A549 (cell line): Measurements from ENCODE around the gene ACOXL. TPM values are rescaled to one million over a fixed set of nuclear protein-coding genes. Genes with fewer than 3 reads are reported as not detected.

Experiments
- ATAC-seq, 2 experiments: fragments of 200-7000 bp in 1 of 2; fragments of >200 bp in 1 of 2; cut with Nextera tagmentation in 1 of 2; cut with Tn5 transposase in 1 of 2; 3 replicates each; pipeline versions ENCODE4 v1.8.0 to v1.9.1; 2018 to 2020; ENCODE audit warnings: mild to moderate bottlenecking in 1 of 2, moderate library complexity in 1 of 2
- CTCF ChIA-PET: fragments of 300-600 bp; sonication (Branson Sonifier 250); formaldehyde crosslinking; extraction: SDS; loops from one replicate; lab custom pipeline; 2021; ENCODE audit warnings: antibody characterized with exemption, inconsistent platforms; lab: Yijun Ruan, JAX
- POLR2A ChIA-PET: fragments of 350-600 bp; formaldehyde crosslinking; extraction: SDS; loops from one replicate; lab custom pipeline; 2021; ENCODE audit warnings: antibody characterized with exemption, inconsistent platforms; lab: Yijun Ruan, JAX
- DNase-seq, 2 experiments: peaks; one replicate each; pipeline versions ENCODE4 v3.0.0 to v3.0.0-alpha.2; 2011 to 2016; ENCODE audit warnings: low read depth in 1 of 2, low spot score in 1 of 2
- FAIRE-seq: peaks from 2 replicates; lab custom pipeline; 2011; peaks lifted over from hg19 to GRCh38; lab: Jason Lieb, UNC
- H3K27ac ChIP-seq, 2 experiments: fragments of >200 bp; sonication (Bioruptor Twin); formaldehyde crosslinking; 3 replicates each; pipeline ENCODE4 v1.5.1; 2016 to 2017
- H3K4me1 ChIP-seq: fragments of >200 bp; sonication (Bioruptor Twin); formaldehyde crosslinking; 3 replicates; pipeline ENCODE4 v1.6.1; 2016
- H3K4me2 ChIP-seq: fragments of >200 bp; sonication (Bioruptor Twin); formaldehyde crosslinking; 3 replicates; pipeline ENCODE4 v1.6.1; 2016
- H3K4me3 ChIP-seq: fragments of >200 bp; sonication (Bioruptor Twin); formaldehyde crosslinking; 3 replicates; pipeline ENCODE4 v1.5.1; 2016
- H3K9me3 ChIP-seq: fragments of >200 bp; sonication (Bioruptor Twin); formaldehyde crosslinking; 3 replicates; pipeline ENCODE4 v1.6.1; 2016
- BCL3 ChIP-seq: fragments of >200 bp; sonication (Bioruptor Twin); formaldehyde crosslinking; IDR thresholded peaks from 3 replicates; pipeline ENCODE4 v1.6.1; 2016
- CBX8 ChIP-seq: fragments of 200-600 bp; sonication (generic); IDR thresholded peaks from 2 replicates; pipeline ENCODE4 v1.6.1; 2016
- CHD4 ChIP-seq: fragments of 200-600 bp; sonication (generic); IDR thresholded peaks from 2 replicates; pipeline ENCODE4 v1.6.1; 2016; ENCODE audit warnings: antibody characterized with exemption, mild to moderate bottlenecking, borderline replicate concordance
- ELK1 ChIP-seq: fragments of 150-350 bp; IDR thresholded peaks from 2 replicates; pipeline ENCODE4 v1.6.1; 2014; ENCODE audit warnings: low read depth, mild to moderate bottlenecking, low read length
- ESRRA ChIP-seq: fragments of 150-350 bp; IDR thresholded peaks from 2 replicates; pipeline ENCODE4 v1.6.1; 2014; ENCODE audit warnings: mild to moderate bottlenecking, low read length, borderline replicate concordance
- FOSB ChIP-seq: fragments of 250-450 bp; sonication (Bioruptor Pico); IDR thresholded peaks from 2 replicates; pipeline ENCODE4 v1.5.0; 2020; ENCODE audit warnings: mild to moderate bottlenecking, moderate library complexity
- GATA3 ChIP-seq: IDR thresholded peaks from 2 replicates; pipeline ENCODE4 v1.6.1; 2012; ENCODE audit warnings: borderline replicate concordance
- HDAC2 ChIP-seq: fragments of 200-600 bp; sonication (generic); IDR thresholded peaks from 2 replicates; pipeline ENCODE4 v1.6.1; 2016
- HOXB13 ChIP-seq: fragments of 250-450 bp; sonication (Bioruptor Pico); IDR thresholded peaks from 2 replicates; pipeline ENCODE4 v1.5.0; 2020; ENCODE audit warnings: low read depth, mild to moderate bottlenecking, moderate library complexity
- HOXB5 ChIP-seq: fragments of 250-450 bp; sonication (Bioruptor Pico); IDR thresholded peaks from 2 replicates; pipeline ENCODE4 v1.5.0; 2020; ENCODE audit warnings: mild to moderate bottlenecking, moderate library complexity
- JUN ChIP-seq, 2 experiments: fragments of >200 bp; sonication (Bioruptor Twin); formaldehyde crosslinking; IDR thresholded peaks; 2 replicates in 1 of 2; 3 replicates in 1 of 2; pipeline ENCODE4 v1.6.1; 2016 to 2017
- JUNB ChIP-seq: fragments of >200 bp; sonication (Bioruptor Twin); formaldehyde crosslinking; IDR thresholded peaks from 2 replicates; pipeline ENCODE4 v1.6.1; 2016
- KDM5A ChIP-seq: fragments of 200-600 bp; sonication (generic); IDR thresholded peaks from 2 replicates; pipeline ENCODE4 v1.6.1; 2016; ENCODE audit warnings: antibody characterized with exemption, mild to moderate bottlenecking
- MAFK ChIP-seq: fragments of 450-650 bp; IDR thresholded peaks from 2 replicates; pipeline ENCODE4 v1.6.1; 2014; ENCODE audit not compliant: partially characterized antibody
- MAZ ChIP-seq: fragments of 150-350 bp; IDR thresholded peaks from 2 replicates; pipeline ENCODE4 v1.6.1; 2014; ENCODE audit warnings: antibody characterized with exemption, low read depth, low read length, borderline replicate concordance
- NFE2L2 ChIP-seq: fragments of 150-350 bp; conservative IDR thresholded peaks from 2 replicates; pipeline ENCODE4 v1.6.1; 2014; ENCODE audit warnings: low read length
- NPAS2 ChIP-seq: fragments of 250-450 bp; sonication (Bioruptor Pico); IDR thresholded peaks from 2 replicates; pipeline ENCODE4 v1.8.0; 2022; ENCODE audit warnings: mild to moderate bottlenecking, moderate library complexity, borderline replicate concordance
- PBX3 ChIP-seq: IDR thresholded peaks from 2 replicates; pipeline ENCODE4 v1.6.1; 2012
- POLR2A ChIP-seq: IDR thresholded peaks from 2 replicates; pipeline ENCODE4 v1.6.1; 2012; ENCODE audit warnings: mild to moderate bottlenecking, low read length
- RAD21 ChIP-seq, 2 experiments: fragments of >200 bp in 1 of 2; sonication (Bioruptor Twin) in 1 of 2; formaldehyde crosslinking in 1 of 2; IDR thresholded peaks in 1 of 2; conservative IDR thresholded peaks in 1 of 2; 2 replicates in 1 of 2; 3 replicates in 1 of 2; pipeline ENCODE4 v1.6.1; 2012 to 2018; ENCODE audit warnings: inconsistent platforms in 1 of 2
- RNF2 ChIP-seq: fragments of 200-600 bp; sonication (generic); IDR thresholded peaks from 2 replicates; pipeline ENCODE4 v1.6.1; 2016; ENCODE audit warnings: low read depth, mild to moderate bottlenecking, antibody characterized with exemption, moderate library complexity, borderline replicate concordance
- SREBF2 ChIP-seq: fragments of 450-650 bp; IDR thresholded peaks from 2 replicates; pipeline ENCODE4 v1.6.1; 2014; ENCODE audit warnings: mild to moderate bottlenecking, moderate library complexity
- TFCP2L1 ChIP-seq: fragments of 250-450 bp; sonication (Bioruptor Pico); IDR thresholded peaks from 2 replicates; pipeline ENCODE4 v1.5.0; 2021; ENCODE audit warnings: mild to moderate bottlenecking
- USF2 ChIP-seq: fragments of 450-650 bp; IDR thresholded peaks from 2 replicates; pipeline ENCODE4 v1.6.1; 2014; ENCODE audit warnings: antibody characterized with exemption
- ZC3H11A ChIP-seq: fragments of 450-650 bp; IDR thresholded peaks from 2 replicates; pipeline ENCODE4 v1.6.1; 2014; ENCODE audit warnings: antibody characterized with exemption, mild to moderate bottlenecking
- ZFP36 ChIP-seq: fragments of 450-650 bp; IDR thresholded peaks from 2 replicates; pipeline ENCODE4 v1.6.1; 2014; ENCODE audit warnings: borderline replicate concordance; ENCODE audit not compliant: partially characterized antibody
- ZSCAN20 ChIP-seq: fragments of 250-450 bp; sonication (Bioruptor Pico); IDR thresholded peaks from 2 replicates; pipeline ENCODE4 v1.8.0; 2022; ENCODE audit warnings: mild to moderate bottlenecking, moderate library complexity
- WGBS: methylation state at CpG from one replicate; pipeline ENCODE4 v1.1.6; 2017; ENCODE audit errors: missing lambda C conversion rate; 5-methylcytosine and 5-hydroxymethylcytosine counted together
- polyA plus RNA-seq, 4 experiments: library from polyadenylated mRNA; depleted of rRNA in 3 of 4; stranded (reverse); fragments of >200 nt; fragmentation: RNase III in 1 of 4; extraction: RNeasy Plus Mini Kit Qiagen cat#74134 plus additional on column Dnase treatment in 1 of 4; gene quantifications; 2 replicates in 3 of 4; 3 replicates in 1 of 4; pipeline ENCODE4 v1.2.3, GENCODE V29; 2011 to 2017

ACOXL gene
- polyA plus RNA-seq, 2 of the 4 experiments (the other 2 are of a cell fraction) = not detected

GRCh38 chr2:110714452-110715224 is 17.7 kb upstream of the ACOXL start:
- no peak for ATAC-seq
- no peak overlapping the region for H3K4me2 ChIP-seq

GRCh38 chr2:110716959-110717645 is 15.3 kb upstream of the ACOXL start:
- Histone ChIP-seq H3K9me3 (no peaks in the 10 kb centered on the region), H3K4me3 (no peak overlapping the region), H3K27ac (no peak overlapping the region), H3K4me2 (no peak overlapping the region), H3K4me1 (no peaks in the 10 kb centered on the region)
- ATAC-seq (no peak), DNase-seq (no peak), FAIRE-seq (no peak)
- TF ChIP-seq CBX8 (no peak), MAZ (no peak), MAFK (no peak), ESRRA (no peak), JUNB (no peak), ELK1 (no peak), ZSCAN20 (CRISPR knock-in tag) (no peak), TFCP2L1 (CRISPR knock-in tag) (no peak), HDAC2 (no peak), JUN (IDR thresholded peaks at IDR 0.05) (no peak), HOXB13 (CRISPR knock-in tag) (no peak), BCL3 (no peak), POLR2A (no peak), ZFP36 (no peak), GATA3 (no peak)
- POLR2A ChIA-PET = no interaction called here
- CTCF ChIA-PET = no interaction called here
- WGBS = 27% methylated on average over 3 of the region's 3 CpGs

More at GRCh38 chr2:110714452-110715224, 17.7 kb upstream of the ACOXL start:
- POLR2A ChIA-PET = no interaction called here
- FAIRE-seq = no peak
- Histone ChIP-seq H3K4me1 (no peaks in the 10 kb centered on the region), H3K27ac (no peak overlapping the region), H3K4me3 (no peak overlapping the region), H3K9me3 (no peaks in the 10 kb centered on the region)
- WGBS = 55% methylated on average over 6 of the region's 6 CpGs
- TF ChIP-seq RNF2 (0 out of 2 replicates have a peak, but pooled peaks have one; percentile 10), FOSB (CRISPR knock-in tag) (no peak)
- TF ChIP-seq, all 56 proteins: peak for 1
- no peak for DNase-seq
- CTCF ChIA-PET = no interaction called here

GRCh38 chr2:110717734-110718133 is 14.6 kb upstream of the ACOXL start:
- ATAC-seq (no peak), DNase-seq (no peak), FAIRE-seq (no peak)
- no peak overlapping the region for H3K27ac ChIP-seq
- 6% methylated on average over 4 of the region's 4 CpGs for WGBS
- ChIA-PET CTCF (no interaction called here), POLR2A (no interaction called here)
- H3K4me2 ChIP-seq = no peak overlapping the region
- H3K4me3 ChIP-seq = no peak overlapping the region
- TF ChIP-seq KDM5A = no peak
- no peak for TF ChIP-seq CHD4
- TF ChIP-seq ZSCAN20 (CRISPR knock-in tag) = no peak
- TF ChIP-seq HOXB5 (CRISPR knock-in tag) = no peak
- no peak for TF ChIP-seq SREBF2
- TF ChIP-seq NPAS2 (CRISPR knock-in tag) = no peak
- TF ChIP-seq ZC3H11A = no peak
- TF ChIP-seq RAD21 (conservative IDR thresholded peaks at IDR 0.05 in 1 of 2, IDR thresholded peaks at IDR 0.05 in 1 of 2) = no peak
- TF ChIP-seq NFE2L2 = no peak
- TF ChIP-seq MAZ = no peak
- no peak for TF ChIP-seq USF2
- no peak for TF ChIP-seq RNF2
- TF ChIP-seq PBX3 = no peak
- H3K4me1 ChIP-seq = no peaks in the 10 kb centered on the region
- no peaks in the 10 kb centered on the region for H3K9me3 ChIP-seq
